NCI-H146 treated with DMSO at 0.1 percent for 48 hours (cell line): Measurements from ENCODE around the gene SNX9.

ENCODE experiments used
- DNase-seq: peaks from one replicate; lab custom pipeline; 2025; ENCODE audit not compliant: unreplicated experiment; lab: John Stamatoyannopoulos, UW

SNX9 gene

DNA sequence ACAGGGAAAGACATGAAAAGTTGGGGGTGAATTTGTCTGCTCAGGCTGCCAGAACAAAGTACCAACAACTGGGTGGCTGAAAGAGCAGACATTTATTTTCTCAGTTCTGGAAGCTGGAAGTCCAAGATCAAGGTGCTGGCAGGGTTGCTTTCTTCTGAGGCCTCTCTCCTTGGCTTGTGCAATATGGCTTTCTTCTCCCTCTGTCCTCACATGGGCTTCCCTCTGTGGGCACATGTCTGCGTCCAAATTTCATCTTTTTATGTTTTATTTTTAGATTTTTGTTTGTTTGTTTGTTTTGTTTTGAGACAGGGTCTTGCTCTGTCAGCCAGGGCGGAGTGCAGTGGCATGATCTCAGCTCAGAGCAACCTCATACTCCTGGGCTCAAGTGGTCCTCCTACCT lies 152.4 kb downstream of the SNX9 start:
- no peak for DNase-seq

DNA sequence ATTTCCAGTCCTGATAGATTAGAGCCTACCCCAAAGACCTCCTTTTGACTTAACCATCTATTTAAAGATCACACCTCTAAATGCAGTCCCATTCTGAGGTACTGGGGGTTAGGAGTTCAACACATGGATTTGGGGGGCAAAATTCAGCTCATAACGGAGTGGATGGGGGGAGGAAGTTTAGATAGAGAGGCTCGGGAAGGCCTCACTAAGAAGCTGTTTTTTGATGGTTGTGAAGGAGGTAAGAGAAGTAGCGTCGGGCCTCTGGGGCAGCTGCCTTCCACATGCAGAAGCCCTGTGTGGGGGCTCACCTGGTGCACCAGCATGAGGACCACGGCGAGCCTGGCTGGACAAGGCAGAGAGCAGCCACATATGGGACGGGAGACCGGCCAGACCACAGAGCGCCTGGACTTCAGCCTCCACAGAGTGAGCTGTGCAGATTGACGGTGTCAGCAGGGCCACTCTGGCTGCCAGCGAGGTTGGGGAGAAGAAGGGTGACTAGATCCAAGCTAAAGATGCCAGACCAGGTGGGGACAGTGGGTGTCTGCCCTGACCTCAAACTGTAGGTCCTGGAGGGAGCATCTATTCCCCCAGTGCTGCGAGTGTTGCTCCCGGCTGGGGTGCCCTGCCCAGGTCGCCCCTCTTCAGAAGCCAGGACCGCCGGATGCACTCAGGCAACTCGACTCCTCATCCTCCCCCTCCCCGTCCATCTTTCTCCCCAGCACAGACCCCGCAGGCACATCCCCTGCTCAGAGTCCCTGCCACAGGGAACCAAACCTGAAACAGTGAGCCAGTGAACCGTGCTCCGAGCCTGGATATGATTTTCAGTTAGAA lies 153.5 kb downstream of the SNX9 start:
- DNase-seq: no peak

DNA sequence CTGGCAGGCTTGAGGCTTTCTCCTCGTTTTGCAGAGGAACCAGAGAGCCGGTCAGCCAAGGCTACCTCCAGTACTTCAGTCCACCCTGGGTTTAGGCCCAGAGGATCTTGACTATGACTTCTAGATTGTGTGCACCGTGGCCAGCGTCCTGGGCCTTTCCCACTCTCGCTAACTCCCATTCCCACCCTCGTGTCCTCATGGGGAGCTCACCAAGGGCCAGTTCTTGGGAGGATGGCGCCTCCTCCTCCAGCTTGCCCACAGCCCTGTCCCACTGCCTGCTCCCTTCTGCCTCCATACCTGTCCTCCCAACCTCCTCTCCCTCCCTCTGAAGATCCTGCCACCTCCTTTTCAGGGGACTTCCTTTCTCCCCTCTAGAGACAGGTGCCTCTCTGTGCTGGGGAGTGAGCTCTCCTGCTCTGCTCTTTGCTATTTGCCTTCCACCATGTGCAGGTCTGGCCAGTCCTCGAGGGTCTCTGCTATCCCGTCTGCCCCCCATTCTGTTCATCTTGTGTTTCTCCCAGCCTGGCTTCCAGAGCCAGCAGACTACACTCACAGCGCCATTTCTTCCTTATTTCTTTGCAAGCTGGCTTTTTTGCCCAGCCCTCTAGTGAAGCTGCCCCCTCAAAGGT lies 154.2 kb downstream of the SNX9 start:
- DNase-seq: no peak

DNA sequence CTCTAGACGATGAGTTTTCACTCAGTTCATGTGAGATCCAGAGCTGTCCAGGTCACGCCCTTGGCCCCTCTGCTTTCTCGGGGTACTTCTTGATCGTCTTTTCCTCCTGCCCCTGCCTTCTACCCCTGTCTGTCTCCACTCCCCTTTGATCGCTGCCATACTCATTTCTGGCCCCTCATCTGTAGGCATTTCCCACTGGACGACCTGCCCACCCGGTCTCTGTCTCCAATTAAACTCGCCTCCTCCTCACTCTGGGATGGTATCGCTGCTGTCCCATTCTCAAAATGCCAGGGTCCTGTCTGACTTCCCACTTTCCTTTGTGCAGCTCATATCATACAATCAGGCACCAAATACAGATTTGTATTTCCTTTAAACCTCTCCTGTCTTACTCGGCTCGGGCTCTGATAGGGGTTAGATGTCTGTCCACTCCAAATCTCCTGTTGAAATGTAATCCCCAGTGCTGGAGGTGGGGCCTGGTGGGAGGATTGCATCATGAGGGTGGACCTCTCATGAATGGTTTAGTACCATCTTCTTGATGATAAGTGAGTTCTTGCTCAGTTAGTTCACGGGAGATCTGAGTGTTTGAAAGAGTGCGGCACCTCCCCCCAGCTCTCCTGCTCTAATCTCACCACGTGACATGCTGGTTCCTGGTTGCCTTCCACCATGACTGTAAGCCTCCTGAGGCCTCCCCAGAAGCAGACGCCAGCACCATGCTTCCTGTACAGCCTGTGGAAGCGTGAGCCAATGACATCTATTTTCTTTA lies 155.2 kb downstream of the SNX9 start:
- DNase-seq: no peak

DNA sequence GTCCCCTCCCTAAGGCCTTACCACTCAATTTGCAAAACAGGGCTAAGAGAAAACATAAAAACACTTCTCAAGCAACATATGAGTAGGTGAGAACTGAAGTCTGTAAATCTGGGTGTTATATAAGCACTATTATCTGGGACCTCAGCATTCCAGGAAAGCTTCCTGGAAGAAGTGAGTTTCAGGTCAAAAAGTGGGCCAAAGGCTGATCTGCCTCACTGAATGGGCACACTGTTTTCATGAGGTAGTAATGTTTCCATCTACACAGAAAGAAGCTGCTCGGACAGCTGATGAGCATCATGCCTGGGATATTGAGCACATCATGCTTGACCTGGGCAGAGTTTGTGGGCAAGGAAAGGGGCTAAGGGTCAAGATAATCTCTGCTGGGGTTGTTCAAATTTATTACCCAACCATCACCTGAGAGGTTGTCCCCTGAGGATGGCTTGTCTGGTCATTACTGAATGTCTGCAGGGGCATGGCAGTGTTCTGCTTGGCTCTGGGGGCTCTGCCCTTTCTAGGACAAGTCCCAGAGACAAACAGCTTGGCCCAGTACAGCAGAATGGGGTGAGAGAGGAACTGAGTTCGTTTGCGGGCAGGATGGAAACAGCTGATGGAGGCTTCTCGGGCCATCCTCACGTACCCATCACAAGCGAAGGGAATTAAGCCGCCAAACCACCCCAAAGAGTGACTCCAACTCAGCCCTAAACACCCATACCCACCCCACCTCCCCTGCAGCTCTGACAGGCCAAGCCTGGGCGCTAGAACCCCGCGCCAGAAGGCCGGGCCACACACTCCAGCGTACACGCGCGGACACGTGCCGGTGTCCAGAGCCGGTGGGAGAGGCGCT lies 157.5 kb downstream of the SNX9 start:
- no peak for DNase-seq

DNA sequence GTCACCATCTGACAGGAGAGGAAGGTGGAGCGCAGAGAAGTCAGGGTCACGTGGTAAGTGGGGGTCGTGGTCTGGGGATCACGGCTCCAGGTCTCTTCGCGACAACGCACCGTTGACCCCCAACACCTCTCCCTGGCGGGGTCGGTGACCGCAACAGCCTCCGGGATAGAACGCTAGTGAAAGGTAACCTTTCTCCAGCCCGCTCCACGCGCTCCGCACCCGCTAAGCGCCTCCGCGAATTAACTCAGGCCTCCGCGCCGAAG lies 158.0 kb downstream of the SNX9 start:
- no peak for DNase-seq

DNA sequence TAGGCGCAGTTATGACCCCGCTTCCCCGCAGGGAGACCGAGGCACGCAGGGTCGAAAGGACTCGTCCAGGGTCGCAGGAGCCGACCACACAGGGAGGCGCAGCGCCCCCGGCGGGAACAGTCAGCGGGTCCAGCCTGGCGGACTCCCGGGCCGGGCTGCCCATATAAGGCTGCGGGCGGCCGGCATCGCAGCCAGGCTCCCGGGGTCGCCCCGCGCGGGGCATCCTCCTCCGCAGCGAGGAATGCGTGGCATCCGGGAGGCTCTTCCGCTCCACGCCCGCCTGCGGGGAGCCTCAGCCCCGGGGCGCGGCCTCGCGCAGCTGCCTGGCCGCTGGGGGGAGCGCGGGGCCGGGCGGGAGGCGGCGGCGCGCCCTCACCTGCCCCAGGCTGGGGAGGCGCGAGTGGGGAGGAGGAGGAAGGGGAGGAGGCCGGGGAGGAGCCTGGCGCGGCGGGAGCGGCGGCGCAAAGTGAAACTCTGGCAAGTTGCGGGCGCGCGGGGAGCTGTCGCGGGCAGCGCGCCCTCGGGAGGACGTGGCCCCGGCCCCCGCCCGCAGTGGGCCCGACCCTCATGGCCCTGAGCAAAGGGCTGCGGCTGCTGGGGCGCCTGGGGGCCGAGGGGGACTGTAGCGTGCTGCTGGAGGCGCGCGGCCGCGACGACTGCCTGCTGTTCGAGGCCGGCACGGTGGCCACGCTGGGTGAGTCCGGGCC lies 158.5 kb downstream of the SNX9 start, which contains the start of gene SYNJ2:
TSS of gene SYNJ2 (plus strand) at position 469 of the 707 bp plus-strand sequence. CDS start at position 568, 99 bp downstream.
- peak; percentile 61 for DNase-seq

DNA sequence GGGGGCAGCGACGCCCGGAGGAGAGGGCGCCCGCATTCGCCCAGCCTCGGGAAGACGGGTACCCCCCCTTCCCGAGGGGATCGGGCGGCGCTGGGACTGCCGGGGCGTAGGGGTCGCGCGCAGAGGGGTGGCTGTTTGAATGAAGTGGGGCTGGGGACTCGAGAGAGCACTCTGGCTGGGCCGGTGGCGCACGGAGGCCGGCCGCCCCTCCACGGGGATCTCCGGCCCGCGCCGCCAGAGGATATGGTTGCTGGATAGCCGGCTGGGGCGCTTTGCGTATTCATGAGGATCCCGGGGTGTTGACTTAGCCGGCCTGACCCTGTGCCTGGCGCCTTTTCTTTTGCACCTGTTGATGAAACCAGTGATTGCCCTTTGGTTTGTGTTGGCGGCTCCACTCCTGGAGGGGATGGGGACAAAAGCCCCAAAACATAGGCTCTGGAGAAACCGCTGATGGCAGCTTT lies 159.1 kb downstream of the SNX9 start:
- peak; percentile 76 for DNase-seq

DNA sequence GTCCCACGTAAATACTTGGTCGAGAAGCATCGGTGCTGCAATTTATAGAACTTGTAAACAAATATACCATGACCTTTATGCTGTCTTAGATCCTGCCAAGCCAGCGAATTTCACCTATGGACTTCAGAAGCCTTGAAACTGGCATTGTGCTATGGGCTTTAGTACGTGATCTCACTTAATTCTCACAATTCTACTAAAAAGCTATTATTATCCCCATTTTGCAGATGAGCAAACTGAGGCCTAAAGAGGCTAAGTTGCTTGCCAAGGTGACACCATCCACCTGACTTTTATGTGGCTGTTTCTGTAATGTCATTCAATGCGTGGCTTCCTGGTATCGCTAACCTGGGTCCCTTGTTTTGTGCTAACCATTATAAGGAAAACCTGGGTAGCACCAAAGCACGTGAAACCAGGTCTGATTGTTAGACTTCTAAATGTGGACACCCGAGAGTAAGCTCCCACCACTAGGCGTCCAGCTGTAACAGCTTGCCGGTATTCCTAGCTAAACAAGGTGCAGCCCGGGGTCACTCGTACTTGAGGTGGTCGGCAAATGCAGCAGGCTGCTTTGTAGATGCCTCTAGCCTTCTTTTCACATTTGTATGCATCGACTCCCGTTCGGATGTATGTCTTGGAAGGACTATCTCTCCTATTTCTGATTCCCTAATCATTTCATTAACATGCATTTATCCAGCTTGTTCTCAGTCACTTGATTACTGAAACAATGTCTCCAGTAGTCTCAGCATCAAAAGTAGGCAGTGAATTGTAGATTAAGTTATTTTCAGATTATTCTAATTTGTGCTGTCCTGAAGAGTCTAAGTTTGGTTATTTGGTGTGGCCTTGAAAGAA lies 159.7 kb downstream of the SNX9 start:
- no peak for DNase-seq

DNA sequence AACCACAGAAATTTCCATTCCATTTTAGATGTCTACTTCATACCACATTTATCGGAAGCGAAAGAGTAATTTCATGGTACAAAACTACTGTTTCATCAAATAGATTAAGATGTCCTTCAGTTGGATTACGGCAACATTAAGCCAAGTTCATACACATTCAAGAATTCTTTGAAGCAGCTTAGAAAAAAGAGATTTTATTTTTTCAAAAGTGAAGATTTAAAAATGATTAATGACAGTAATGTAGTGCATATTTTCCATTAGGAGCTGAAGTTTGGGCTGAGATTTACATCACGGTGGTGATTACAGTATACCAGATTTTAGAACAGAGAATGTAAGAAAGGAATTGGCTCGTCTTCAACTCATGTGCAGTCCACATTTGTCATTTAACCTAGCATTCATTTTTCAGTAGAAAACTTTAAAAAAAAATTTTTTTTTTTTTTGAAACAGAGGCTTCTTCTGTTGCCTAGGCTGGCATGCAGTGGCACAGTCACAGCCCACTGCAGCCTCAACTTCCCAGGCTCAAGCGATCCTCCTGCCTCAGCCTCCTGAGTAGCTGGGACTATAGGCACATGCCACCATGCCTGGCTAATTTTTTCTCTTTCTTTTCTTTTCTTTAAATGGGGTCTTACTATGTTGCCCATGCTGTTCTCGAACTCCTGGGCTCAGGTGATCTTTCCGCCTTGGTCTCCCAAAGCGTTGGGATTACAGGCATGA lies 160.5 kb downstream of the SNX9 start:
- DNase-seq: no peak

DNA sequence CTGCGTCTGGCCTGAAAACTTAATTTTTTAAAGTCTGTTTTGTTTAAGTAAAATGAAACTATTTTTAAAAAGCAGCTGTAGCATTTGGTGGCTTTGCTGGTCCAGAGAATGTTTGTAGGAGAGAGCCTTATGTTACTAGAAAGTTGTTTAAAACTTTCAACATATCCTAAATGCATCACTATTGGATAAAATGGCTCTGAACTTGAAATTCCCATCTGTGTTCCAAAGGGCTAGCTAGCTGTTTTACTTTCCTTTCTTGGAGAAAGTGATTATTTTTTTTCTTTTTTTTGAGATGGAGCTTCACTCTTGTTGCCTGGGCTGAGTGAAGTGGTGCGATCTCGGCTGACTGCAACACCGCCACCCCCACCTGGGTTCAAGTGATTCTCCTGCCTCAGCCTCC lies 161.1 kb downstream of the SNX9 start:
- no peak for DNase-seq

DNA sequence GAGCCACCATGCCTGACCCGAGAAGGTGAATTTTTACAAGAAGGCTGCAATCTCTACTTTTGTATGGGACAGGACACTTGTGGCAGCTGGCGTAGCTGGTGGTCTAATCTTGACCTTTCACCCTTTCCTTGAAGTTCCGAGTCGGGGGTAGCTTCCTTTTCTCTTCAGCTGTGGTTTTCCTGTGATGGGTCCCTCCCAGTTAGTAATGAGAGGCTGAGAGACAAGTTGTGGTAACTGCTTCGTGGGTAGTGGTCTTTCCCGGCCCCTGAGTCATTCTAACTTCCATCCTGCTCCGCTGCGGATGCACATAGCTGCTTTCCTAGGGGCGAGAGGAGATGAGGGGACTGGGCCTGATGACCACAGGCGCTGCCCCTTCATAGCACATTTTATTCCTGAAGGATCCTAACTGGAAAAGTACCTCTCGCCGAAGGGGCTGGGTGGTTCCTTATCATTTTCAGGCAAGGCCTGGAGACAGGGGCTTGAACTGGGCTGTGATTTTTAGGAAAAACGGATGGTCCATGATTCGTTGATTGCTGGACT lies 161.7 kb downstream of the SNX9 start:
- no peak for DNase-seq

DNA sequence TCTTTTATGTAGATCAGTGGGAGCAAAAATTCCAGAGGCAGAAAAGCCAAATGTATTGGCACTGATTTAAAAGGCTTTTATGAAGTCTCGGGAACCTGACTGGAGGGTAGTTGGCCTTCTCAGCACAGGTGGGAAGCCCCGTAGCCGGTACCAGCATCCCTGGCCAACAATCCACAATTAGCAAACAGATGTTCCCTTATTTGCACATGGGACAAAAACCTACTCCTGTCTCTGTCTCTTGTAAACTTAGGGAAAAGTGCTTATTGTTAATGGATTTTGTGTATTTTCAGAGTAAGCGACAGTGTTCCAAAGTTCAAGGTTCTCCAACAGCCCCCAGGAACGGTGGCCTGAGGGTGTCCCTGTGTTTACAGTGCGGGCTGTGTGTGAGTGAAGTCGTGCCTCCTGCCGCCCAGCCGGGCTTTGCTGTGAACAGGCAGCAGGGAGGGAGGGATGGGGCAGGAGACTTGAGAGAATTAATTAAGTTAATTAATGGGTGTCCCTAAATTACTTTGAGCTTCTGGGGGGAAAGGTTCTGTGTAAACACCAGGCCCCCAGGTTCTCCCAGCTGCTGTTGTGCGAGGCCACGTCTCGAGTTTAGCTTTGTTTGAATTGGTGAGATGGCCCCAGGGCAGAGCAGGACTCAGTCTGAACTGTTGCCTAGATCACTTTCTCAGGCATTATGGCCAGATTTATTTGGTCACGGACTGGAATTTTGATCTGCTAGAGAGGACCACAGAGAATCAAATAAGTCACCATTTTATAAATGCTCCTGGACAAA lies 162.5 kb downstream of the SNX9 start:
- peak; percentile 96 for DNase-seq

DNA sequence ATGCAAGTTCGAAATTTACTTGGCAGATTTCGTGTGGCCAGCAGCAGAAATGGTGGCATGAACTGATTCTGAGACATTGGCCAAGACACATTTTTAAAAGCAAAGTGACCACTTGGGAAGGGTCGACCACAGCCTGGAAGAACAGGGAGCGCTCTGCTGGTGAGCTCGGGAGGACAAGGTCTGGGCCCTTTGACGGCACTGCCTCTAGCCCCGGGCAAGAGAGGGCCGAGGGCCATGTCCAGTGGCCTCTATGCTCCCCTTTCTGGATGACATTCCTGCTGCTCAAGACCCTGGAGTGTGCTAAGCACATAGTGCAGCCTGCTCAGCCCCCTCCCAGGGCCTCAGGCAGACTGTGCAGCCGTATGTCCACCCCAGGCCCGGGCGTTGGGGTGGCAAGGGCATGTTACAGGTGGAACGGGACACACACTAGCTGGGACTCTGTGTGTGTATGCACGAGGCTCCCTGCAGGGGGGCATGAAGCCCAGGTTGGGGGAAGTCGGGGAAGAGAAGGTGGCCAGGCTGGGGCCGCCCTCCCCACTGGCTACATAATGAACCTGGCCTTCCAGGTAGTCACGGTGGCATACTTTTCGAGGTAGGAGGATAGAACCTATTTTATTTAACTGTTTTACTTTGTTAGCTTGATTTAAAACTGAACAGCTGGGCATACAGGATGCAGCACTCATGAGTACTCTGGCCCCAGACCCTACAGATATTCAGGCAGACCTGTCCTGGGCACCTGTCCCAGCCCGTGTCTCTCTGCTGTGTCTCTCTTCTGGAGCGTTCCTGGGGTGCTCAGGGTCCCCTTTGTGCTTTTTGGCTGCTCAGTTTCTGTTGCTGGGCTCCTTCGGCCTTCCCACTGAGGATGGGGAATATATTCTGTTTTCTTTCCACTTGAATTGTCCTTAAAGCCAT lies 165.0 kb downstream of the SNX9 start:
- no peak for DNase-seq

DNA sequence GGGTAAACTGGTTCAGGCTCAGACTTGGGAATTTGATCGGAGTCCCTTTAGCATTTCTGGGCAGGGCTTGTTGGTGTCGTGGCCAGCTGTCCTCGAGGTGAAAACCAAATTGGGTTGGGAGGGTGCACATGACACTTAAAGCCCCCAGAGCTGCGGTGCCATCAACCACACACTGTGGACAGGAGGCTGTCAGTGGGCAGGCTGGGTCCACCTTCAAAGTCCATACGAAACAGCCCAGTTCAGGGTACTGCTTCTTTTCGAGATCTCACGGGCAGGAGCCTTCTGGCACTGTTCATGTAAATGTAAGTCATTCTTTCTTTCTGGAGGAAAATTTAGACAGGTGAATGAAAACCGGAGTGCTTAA lies 165.6 kb downstream of the SNX9 start:
- no peak for DNase-seq

DNA sequence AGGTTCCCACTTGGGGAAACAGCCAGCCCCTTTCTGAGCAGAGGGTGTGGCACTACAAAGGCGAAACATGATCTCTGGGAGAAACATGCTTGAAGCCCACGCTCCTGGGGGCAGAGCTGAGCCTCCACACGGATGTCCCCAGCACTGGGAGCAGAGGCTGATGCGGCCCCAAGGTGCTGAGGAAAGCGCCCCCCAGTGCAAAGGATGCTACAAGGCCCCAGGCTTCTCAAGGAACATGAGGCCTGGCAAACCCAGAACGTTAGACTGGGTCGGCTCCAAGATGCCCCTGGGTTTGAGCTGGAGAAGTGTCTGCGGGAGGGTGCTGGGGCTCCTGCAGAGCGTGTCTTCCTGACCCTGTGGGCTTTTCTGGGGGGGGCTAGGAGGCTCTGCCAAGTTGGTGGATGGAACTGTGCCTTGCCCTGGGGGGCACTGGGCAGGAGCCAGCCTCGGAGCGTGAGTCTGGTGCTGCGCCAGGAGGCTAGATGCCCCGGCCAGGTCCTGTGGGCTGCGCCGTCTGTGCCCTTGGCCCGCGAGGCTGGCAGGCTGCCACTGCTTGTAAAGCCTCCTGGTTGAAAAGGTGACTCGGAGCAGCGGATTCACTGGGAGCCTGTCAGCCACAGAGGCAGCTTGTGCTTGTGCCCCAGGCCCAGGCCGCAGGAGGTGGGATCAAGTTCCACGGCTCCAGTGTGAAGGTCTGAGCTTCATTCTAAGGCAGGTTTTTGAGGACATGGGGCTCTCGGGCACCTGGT lies 166.7 kb downstream of the SNX9 start:
- DNase-seq: no peak
